Peyer's patch (tissue), 4 donors: ENCODE results near the gene NME4.

Source experiments
- CTCF ChIP-seq, 6 experiments: fragments of 450-650 bp in 4 of 6; fragments of 200-600 bp in 2 of 6; sonication (generic) in 1 of 6; IDR thresholded peaks; one replicate each; pipeline ENCODE4 v1.5.1; 2017 to 2019; ENCODE audit warnings: antibody characterized with exemption in 6 of 6, mild to moderate bottlenecking in 3 of 6, moderate library complexity in 1 of 6
- POLR2A ChIP-seq, 2 donors: fragments of 450-650 bp; IDR thresholded peaks; one replicate each; pipeline ENCODE4 v1.5.1; 2017; ENCODE audit warnings: antibody characterized with exemption in 2 of 2, mild to moderate bottlenecking in 2 of 2, moderate library complexity in 2 of 2

GRCh38 chr16:371515-372301, 25.3 kb upstream of the NME4 start:
- TF ChIP-seq CTCF (IDR thresholded peaks at IDR 0.05) (no peak), POLR2A (IDR thresholded peaks at IDR 0.05) (no peak)
